HG02610 (cell line): ENCODE results near the gene BRWD1.
"Not testable (repeated sequence)": the region's sequence is repeated elsewhere in the genome, so short reads cannot be mapped to it uniquely, and the experiment has no call there.

Source experiments
- ATAC-seq: cut with Tn5 transposase; IDR thresholded peaks from one replicate; pipeline ENCODE4 v1.9.1; 2021; ENCODE audit warnings: mild to moderate bottlenecking, moderate library complexity; ENCODE audit not compliant: unreplicated experiment

BRWD1 gene

DNA sequence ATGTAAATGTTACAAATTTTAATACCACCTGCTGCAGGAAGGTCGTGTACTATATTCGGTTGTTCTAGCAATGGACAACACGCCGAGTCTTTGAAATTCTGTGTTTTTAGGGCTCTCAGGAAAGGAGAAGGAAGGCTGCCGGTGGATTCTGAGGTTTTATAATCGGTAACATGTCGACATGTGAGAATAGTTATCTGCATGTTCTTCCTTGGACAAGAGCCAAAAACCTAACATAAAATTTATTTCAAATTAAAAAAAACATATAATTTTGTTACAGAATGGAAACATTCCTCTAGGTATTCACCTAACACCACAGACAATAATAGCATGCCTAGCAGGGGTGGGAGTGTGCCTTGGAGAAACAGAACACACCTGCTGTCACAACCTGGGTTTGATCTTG lies 135.0 kb downstream of the BRWD1 start:
- ATAC-seq: no peak

DNA sequence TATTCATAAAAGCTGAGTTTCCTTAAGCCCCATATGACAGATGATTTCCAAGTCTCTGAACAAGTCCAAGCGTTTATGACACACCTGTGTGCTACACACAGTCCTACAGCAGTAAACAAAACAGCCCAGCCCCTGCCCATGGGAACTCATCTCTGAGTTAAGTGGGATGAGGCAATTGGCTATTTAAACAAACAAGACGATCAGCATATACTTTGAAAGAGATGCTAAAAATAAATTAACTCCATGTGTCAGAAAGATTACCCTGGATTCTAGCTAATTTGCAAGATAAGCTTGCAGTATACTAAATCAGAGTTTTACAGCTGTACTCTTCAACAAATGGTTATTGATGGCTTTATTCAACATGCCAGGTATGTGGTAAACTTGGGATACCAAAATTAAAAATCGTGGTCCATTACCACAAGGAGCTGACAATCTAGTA lies 137.1 kb downstream of the BRWD1 start:
- no peak for ATAC-seq

DNA sequence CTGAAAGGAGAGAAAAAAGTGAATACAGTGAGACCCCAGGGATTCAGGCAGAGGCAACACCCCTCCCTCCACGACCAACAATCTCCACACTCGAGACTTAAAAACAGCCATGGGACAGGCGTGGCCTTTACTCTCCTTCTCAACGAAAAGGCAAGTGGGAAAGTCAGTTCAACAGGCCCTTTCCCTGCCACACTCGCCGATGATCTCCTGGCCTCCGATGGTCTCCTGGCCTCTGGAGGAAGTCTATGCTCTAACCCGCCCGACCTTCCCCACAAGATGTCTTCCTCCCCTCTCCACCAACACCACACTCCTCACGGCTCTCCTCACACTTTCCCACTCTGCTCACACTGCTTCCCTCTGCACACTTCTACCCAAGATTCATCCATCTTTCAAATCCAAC lies 137.8 kb downstream of the BRWD1 start:
- ATAC-seq: no peak

DNA sequence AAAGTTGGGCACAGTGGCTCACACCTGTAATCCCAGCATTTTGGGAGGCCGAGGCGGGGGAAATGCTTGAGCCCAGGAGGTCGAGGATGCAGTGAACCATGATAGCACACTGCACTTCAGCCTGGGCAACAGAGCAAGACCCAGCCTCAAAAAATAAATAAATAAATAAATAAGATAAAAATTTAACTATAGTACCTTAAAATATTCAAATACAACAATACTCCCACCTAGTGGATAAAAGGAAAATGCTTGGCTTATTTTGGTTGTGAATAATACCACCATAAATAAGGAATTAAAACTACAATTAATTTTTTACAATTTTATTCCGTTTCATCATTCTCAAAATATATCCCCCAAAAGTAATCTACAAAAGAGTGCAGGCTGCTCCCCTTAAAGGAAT lies 138.3 kb downstream of the BRWD1 start:
- ATAC-seq: no peak

DNA sequence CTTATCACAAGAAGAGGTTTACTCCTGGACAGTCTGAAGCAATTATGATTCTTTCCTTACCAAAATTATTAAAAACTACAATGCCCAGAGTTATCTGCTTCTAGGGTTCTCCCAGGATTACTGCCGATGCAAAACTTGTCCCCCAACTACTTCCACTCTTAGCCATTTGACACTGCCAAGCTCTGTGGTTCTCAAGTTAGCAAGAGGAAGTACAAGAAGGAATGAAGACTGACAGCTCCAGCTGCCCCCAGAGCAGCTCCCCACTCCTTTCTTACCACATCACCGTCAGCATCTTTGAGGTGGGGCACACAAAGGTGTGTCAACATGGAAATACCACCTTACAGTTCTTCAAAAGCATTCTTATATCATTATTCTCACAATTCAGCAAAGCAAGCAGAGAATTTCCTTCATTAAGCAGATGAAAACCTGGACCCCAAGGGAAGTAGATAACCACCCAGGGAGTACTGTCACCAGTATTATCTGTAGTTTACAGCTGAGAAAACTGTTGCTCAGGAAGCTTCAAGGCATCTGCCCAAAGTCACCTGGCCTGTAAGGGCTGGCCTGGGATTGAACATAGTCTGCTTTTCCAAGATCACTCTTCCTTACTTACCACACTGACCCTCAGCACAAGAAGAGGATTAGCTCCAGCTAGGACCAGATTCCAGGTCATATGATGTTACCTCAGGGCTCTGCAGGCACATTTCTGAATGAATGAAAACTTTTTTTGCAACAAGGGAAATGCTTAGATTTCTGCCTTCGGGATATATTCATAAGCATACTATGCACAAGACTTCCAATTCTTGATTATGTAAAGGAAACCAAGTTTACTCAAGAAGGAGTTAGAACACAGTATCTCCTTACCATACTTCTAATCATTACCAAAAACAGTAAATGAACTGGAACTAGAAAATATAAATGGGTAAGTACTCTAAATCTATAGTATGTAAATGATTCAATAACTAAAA lies 139.4 kb downstream of the BRWD1 start:
- no peak for ATAC-seq

DNA sequence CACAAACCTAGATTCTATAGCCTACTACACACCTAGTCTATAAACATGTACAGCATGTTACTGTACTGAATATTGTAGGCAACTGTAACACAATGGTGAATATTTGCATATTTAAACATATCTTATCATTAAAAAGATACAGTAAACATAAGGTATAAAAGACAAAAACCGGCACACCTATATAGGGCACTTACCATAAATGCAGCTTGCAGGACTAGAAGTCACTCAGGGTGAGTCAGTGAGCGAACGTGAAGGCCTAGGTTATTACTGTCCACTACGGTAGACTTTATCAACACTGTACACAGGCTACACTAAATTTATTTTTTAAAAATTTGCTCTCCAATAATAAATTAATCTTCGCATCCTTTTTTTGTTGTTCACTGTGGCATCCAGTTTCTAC lies 143.5 kb downstream of the BRWD1 start:
- no peak for ATAC-seq

DNA sequence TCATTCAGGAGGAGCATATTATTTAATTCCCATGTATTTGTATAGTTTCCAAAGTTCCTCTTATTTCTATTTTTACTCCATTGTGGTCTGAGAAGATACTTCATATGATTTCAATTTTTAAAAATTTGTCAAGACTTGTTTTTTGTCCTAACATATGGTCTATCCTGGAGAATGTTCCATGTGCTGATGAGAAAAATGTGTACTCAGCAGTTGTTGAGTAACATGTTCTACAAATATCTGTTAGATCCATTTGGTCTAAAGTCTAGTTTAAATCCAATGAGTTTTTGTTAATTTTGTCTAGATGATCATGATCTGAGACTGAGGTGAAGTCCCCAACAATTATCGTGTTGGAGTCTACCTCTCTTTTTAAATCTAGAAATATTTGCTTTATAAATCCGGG lies 144.6 kb downstream of the BRWD1 start:
- ATAC-seq: no peak

DNA sequence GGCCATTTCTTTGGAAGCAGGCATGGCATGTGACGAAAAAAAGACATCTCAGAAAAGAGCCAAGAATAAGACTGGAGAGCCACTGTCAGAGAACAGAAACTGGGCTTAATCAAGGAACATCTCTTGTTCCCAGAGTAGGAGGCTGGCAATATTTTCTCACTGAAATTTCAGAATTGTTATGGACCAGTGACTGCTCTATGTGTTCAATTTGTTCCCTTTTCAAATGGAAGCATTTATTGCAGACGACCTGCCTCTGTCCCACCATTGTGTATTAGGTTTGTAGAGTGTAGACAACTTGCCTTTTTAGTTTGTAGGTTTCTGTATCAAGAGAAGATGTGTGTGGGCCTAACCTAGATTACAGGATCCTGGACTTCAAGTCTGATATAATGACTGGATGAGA lies 148.9 kb downstream of the BRWD1 start:
- ATAC-seq: no peak

DNA sequence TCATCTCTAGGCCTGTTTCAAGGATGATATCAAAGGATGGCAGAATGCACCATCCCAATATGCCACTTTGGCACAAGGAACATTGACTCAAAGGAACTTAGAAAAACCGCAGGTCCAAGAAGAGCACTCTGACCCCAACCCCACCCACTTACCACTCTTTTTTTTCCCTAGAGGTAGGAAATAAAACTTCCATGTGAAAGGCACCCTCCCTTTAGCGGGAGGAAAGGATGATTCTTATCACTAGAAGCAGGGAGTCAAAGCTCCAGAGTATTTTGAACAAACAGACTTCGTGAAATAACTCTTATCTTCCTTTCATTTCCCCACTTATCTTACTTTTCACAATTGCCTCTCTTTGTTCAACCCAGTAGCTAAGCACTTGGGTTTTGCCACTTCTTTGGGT lies 152.4 kb downstream of the BRWD1 start:
- ATAC-seq: no peak

DNA sequence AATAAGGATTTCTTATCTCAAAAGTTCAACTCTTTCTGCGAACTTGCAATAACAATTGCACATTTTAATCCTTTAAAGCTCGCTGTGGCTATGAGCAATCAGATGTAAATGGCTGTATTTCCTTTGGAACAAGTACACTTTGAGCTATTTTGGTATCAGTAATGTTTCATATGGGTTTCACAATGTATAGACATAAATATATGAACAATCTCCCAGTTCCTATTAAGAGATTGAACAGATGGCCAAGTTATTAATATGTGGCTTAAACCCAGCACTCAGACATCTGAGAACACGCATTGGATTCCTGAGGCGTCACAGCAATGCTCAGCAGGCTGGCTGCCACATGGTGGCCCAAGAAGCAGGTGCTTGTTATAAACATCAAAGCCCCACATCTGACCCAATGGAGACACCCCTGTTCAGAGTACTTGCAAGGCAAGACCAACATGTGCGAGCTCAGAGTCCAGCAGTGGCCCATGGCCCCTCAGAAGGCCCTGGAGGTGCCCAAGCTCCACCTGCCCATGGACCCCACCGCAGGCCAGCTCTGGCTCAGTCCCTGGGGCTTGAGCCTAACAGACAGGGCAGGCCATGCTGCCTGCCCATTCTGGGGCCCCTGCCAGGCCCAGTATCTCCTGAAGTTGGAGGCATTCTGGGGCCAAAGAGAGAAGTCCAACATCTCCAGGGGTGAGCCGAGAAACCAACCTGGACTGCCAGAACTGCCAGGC lies 153.9 kb downstream of the BRWD1 start:
- no peak for ATAC-seq

DNA sequence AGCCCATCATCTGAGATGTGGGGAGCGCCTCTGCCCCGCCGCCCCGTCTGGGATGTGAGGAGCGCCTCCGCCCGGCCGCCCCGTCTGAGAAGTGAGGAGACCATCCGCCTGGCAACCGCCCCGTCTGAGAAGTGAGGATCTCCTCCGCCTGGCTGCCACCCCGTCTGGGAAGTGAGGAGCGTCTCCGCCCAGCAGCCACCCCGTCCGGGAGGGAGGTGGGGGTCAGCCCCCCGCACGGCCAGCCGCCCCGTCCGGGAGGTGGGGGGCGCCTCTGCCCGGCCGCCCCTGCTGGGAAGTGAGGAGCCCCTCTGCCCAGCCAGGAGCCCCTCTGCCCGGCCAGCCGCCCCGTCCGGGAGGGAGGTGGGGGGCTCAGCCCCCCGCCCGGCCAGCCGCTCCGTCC lies 156.2 kb downstream of the BRWD1 start:
- ATAC-seq: not testable (repeated sequence)

DNA sequence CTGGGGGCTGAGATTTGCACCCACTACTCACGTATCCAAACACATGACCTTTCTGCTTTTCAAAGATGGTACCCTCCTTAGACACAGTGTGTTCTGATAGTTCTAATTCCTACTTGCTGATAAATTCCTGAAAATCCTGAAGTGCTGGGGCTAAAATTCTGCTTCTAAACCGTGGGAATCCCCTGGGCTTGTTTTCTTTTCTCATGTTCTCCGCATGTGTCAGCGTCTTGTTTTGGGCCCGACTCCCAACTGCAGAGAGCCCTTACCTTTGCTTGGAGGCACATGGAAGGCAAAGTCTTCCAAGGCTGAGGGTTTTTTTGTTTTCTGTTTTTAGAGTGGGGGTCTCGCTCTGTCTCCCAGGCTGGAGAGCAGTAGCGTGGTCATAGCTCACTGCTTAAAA lies 157.4 kb downstream of the BRWD1 start:
- no peak for ATAC-seq

DNA sequence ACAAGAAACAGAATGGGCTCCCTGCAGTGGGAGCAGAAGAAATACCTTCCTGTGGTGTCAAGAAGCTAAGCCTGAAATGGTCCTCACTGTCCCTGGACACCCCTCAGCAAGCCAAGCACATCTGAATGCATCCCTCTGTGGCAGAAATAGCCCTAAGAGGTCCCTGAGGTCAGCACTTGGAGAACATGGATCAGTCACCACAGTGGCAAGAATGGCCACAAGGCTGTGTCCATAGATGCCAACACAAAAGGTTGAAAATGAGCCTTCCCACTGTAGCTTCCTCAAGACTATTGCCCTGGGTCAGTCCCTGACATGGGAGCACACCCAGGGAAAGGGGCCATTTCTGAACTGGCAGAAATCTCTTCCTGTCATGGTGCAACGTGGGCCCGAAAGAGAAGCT lies 157.9 kb downstream of the BRWD1 start:
- no peak for ATAC-seq

DNA sequence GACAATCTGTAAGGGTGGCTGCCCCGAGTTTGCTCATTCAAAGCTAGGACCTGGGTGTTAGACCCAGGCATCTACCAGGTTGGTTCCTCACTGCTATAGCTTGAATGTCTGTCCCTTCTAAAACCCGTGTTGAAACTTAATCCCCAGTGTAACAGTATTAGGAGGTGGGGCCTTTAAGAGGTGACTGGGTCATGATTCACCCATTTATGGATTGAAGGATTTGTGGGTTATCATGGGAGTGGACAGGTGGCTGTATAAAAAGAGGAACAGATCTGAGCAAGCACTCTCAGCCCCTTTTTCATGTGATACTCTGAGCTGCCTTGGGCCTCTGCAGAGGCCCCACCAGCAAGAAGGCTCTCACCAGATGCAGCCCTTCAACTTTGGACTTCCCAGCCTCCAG lies 159.6 kb downstream of the BRWD1 start:
- ATAC-seq: no peak

DNA sequence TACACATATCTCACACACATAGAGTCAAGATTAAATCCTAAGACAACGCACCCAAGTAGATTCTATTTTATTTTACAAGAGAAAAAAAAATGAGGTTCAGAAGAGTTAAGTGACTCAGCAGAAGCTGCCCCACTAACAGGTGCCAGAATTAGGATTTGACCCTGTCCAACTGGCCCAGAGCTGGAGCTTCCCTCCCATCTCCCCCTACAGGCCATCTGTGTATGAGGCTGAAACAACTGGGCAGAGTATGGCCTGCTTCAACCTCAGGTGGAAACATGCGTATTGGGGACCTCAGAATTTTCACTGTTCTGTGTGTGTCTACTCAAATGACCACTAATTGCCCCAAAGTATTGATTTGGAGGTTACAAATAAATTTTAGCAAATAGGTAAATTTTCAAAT lies 160.1 kb downstream of the BRWD1 start:
- ATAC-seq: no peak

DNA sequence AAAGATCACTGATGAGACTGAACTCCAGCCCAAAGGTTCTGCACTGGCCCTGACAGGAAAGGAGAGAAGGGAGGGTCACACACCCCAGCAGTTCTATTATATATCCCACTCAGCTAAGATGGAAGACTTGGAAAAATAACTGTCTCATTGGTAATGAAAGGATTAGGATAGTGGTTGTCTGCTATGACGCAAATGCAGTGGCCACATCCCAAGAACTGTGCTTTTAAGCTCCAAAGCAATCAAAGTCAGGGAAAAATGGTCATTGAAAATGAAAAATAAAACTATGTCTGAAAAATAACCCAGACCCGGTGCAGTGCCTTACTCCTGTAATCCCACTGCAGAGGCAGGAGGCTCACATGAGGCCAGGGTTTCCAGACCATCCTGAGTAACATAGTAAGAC lies 161.2 kb downstream of the BRWD1 start:
- no peak for ATAC-seq

DNA sequence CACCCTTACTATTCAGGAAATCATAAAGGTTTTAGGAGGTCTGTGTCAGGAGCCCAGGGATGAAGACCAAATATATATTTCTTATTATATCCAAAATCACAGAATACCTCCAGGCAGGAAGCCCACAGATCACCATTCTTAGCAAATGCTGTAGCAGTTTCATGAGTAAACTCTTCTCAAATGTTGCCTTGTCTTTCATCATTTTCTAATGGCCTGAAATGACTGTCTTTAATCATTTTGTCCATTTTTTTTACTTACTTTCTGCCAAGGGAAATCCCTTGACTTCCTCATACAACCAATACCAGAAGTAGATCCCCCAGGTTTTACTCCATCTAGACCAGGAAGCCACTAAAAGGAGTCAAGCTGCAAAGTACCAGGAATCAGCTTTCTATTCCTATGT lies 162.6 kb downstream of the BRWD1 start:
- no peak for ATAC-seq

DNA sequence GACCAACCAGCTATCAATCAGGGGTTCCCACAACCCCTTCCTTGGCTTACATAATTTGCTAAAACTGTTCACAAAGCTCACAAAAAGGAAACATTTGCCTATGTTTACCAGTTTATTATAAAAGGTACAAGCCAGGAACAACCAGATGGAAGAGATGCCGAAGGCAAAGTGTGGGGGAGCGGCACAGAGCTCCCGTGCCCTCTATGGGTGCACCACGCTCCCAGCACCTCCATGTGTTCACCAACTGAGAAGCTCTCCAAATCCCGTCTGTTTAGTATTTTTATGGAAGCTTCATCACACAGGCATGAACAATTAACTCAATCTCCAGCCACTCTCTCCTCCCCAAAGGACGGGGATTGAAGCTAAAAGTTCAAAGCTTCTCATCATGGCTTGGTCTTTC lies 163.1 kb downstream of the BRWD1 start:
- ATAC-seq: no peak

DNA sequence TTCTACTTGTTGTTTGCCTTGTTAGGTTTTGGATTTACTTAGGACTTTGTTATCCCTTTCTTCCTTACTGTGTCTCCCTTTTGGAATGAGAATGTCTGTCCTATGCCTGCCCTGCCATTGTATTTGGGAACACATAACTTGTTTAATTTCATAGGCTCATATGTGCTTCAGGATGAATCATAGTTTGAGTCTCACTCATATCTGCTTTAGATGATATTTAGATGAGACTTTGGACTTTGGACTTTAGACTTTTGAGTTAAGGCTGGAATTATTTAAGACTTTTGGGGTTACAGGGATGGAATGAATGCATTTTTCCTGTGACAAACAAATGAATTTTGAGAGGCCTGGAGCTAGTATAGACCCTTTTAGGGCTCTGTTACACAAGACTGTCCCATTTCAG lies 163.6 kb downstream of the BRWD1 start:
- no peak for ATAC-seq

DNA sequence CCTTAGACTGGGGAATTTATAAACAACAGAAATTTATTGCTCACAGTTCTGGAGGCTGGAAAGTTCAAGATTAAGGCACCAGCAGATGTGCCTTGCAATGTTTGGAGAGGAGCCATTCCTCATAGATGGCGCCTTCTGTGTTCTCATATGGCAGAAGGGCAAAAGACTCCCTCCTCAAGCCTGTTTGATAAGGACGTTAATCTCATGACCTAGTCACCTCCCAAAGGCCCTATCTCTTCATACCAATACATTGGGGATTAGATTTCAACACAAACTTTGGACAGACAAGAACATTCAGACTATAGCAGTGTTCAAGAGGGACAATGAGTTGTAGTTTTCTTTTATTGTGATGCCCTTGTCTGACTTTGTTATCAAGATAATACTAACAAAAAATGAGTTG lies 164.5 kb downstream of the BRWD1 start:
- no peak for ATAC-seq

DNA sequence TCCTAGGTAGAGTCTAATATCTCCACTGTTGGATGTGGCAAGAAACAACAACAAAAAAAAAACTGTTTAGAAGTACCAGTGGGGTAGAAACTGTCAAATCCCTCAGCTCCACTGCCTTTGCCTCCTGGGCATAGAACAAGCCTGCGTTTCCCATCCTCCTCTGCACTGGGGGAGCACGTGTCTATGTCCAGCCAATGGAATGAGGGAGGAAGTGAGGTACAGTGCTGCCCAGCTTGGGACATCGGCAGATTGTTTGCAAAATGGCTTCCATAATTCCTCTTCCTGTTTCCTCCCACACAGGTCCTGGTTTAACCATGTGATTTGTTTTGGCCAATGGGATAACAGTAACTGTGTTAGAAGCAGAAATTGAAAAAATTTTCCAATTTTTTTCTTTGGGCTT lies 169.2 kb downstream of the BRWD1 start:
- no peak for ATAC-seq

DNA sequence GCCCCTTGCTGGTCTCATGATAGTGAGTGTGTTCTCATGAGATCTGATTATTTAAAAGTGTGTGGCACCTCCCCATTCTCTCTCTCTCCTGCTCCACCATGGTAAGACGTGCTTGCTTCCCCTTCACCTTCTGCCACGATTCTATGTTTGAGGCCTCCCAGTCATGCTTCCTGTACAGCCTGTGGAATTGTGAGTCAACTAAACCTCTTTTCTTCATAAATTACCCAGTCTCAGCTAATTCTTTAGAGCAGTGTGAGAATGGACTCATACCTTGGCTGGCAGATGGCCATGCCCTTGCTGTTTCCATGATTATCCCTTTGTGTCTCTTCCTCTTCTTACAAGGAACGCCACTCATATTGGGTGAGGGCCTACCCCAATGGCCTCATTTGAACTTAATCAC lies 170.5 kb downstream of the BRWD1 start:
- ATAC-seq: no peak
